Esophagus muscularis mucosa (tissue), 4 donors: ENCODE data around the gene PPP1R14C.

Experiments used
- EP300 ChIP-seq: sonication (generic); formaldehyde crosslinking; IDR thresholded peaks from one replicate; pipeline ENCODE4 v1.6.1; 2017; ENCODE audit warnings: antibody characterized with exemption
- POLR2A ChIP-seq: fragments of 450-650 bp; IDR thresholded peaks from one replicate; pipeline ENCODE4 v1.6.1; 2017; ENCODE audit warnings: antibody characterized with exemption, moderate library complexity, mild to moderate bottlenecking, low read depth
- TF ChIP-seq, protein P1 (sequence below), 3 experiments: fragments of 200-600 bp in 2 of 3; fragments of 450-650 bp in 1 of 3; sonication (generic) in 2 of 3; IDR thresholded peaks; one replicate each; pipeline ENCODE4 v1.5.1; 2017 to 2019; ENCODE audit warnings: antibody characterized with exemption in 3 of 3, mild to moderate bottlenecking in 2 of 3, moderate library complexity in 1 of 3

DNA sequence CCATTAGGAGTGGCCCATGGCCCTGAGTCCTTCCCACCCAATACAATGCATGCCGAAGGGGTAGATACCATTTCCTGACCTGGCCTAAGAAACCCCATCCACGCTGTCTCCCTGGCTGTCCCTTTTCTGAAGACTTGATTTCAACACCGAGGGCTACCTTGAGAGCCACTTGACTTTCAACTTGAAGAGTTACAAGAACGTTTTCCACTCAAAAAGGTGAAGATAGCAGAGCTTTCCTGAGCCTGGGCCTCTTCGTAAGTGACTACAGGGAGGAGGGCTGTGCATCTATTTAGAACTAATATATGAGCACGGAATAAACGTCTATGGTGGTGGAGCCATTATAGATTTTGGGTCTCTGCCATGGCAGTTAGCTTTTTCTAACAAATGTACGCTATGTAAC, 14.4 kb upstream of the PPP1R14C start:
- TF ChIP-seq, protein P1, sequence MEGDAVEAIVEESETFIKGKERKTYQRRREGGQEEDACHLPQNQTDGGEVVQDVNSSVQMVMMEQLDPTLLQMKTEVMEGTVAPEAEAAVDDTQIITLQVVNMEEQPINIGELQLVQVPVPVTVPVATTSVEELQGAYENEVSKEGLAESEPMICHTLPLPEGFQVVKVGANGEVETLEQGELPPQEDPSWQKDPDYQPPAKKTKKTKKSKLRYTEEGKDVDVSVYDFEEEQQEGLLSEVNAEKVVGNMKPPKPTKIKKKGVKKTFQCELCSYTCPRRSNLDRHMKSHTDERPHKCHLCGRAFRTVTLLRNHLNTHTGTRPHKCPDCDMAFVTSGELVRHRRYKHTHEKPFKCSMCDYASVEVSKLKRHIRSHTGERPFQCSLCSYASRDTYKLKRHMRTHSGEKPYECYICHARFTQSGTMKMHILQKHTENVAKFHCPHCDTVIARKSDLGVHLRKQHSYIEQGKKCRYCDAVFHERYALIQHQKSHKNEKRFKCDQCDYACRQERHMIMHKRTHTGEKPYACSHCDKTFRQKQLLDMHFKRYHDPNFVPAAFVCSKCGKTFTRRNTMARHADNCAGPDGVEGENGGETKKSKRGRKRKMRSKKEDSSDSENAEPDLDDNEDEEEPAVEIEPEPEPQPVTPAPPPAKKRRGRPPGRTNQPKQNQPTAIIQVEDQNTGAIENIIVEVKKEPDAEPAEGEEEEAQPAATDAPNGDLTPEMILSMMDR (IDR thresholded peaks at IDR 0.05) = no peak
- TF ChIP-seq POLR2A = no peak
- TF ChIP-seq EP300 = no peak
